ENCODE results near the gene CPNE2. TPM values are rescaled to one million over a fixed set of nuclear protein-coding genes. Genes with fewer than 3 reads are reported as not detected.
A peak's percentile ranks its signal among the peaks of the same experiment; 100 is the strongest.

Gene CPNE2
- total RNA-seq, 1 experiment from 2014 or later = 14.5 TPM

GRCh38 chr16:57092786-57093411, 516 bp downstream of the CPNE2 start:
- intact Hi-C loops (cut with micrococcal nuclease) = no loop called here
- no peak overlapping the region for H3K9ac ChIP-seq (ENCODE audit: low read length)
- peak overlapping the region; percentile 50; the same call in 1 of the 2 replicates for H2AFZ ChIP-seq (ENCODE audit: low read length)
- H3K9me3 ChIP-seq (ENCODE audit: low read length) = no peaks in the 10 kb centered on the region
- no peaks in the 10 kb centered on the region for H3K9me2 ChIP-seq (replicated peaks; ENCODE audit: low read length)
- DNase-seq (peak; percentile 11), ATAC-seq (peak; percentile 48)
- H3K27me3 ChIP-seq (ENCODE audit: low read length) = no peaks in the 10 kb centered on the region
- ChIA-PET CTCF (interaction anchor here (0.6 to 0.8 kb wide), 3 partner anchors 14 to 185 kb away, joined by 3 to 10 read pairs (median 7); no protein-coding TSS in a partner anchor), POLR2A (ENCODE audit: unreplicated experiment) (interaction anchor here (0.6 kb wide), 1 partner anchor 103 kb away, joined by 3 read pairs; no protein-coding TSS in a partner anchor)
- no peaks in the 10 kb centered on the region for H3K36me3 ChIP-seq (ENCODE audit: low read depth, low read length)
- H3F3A ChIP-seq (ENCODE audit: low read length, unreplicated experiment) = no peaks in the 10 kb centered on the region
- no TSS peak for BruUV-seq (replicated peaks)
- TF ChIP-seq EZH2 (IDR thresholded peaks at IDR 0.05; ENCODE audit: low read length, unreplicated experiment) = no peak
- TF ChIP-seq, protein P1, sequence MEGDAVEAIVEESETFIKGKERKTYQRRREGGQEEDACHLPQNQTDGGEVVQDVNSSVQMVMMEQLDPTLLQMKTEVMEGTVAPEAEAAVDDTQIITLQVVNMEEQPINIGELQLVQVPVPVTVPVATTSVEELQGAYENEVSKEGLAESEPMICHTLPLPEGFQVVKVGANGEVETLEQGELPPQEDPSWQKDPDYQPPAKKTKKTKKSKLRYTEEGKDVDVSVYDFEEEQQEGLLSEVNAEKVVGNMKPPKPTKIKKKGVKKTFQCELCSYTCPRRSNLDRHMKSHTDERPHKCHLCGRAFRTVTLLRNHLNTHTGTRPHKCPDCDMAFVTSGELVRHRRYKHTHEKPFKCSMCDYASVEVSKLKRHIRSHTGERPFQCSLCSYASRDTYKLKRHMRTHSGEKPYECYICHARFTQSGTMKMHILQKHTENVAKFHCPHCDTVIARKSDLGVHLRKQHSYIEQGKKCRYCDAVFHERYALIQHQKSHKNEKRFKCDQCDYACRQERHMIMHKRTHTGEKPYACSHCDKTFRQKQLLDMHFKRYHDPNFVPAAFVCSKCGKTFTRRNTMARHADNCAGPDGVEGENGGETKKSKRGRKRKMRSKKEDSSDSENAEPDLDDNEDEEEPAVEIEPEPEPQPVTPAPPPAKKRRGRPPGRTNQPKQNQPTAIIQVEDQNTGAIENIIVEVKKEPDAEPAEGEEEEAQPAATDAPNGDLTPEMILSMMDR (conservative IDR thresholded peaks at IDR 0.05; ENCODE audit: low read depth, low read length) = peak; percentile 52
- peak overlapping the region; percentile 67 for H3K4me3 ChIP-seq (ENCODE audit: low read length)
- peaks cover 6% of the 10 kb centered on the region for H3K4me1 ChIP-seq (ENCODE audit: insufficient read depth, low read length)
- no peaks in the 10 kb centered on the region for H3K79me2 ChIP-seq (ENCODE audit: low read length)
- H4K20me1 ChIP-seq (ENCODE audit: low read length) = no peaks in the 10 kb centered on the region
- no peak overlapping the region for H3K27ac ChIP-seq (ENCODE audit: low read length)
- H3K4me2 ChIP-seq (ENCODE audit: low read length) = peak overlapping the region; percentile 79

GRCh38 chr16:57093666-57094564, 1.5 kb downstream of the CPNE2 start:
- Histone ChIP-seq H3K9ac (ENCODE audit: low read length) (no peak overlapping the region), H4K20me1 (ENCODE audit: low read length) (no peaks in the 10 kb centered on the region), H2AFZ (ENCODE audit: low read length) (no peak overlapping the region), H3K4me3 (ENCODE audit: low read length) (peak overlapping the region; percentile 67), H3K36me3 (ENCODE audit: low read depth, low read length) (no peaks in the 10 kb centered on the region), H3K27ac (ENCODE audit: low read length) (no peak overlapping the region), H3K27me3 (ENCODE audit: low read length) (no peaks in the 10 kb centered on the region), H3K9me2 (replicated peaks; ENCODE audit: low read length) (no peaks in the 10 kb centered on the region), H3F3A (ENCODE audit: low read length, unreplicated experiment) (no peaks in the 10 kb centered on the region), H3K79me2 (ENCODE audit: low read length) (no peaks in the 10 kb centered on the region), H3K9me3 (ENCODE audit: low read length) (no peaks in the 10 kb centered on the region), H3K4me2 (ENCODE audit: low read length) (peak overlapping the region; percentile 79), H3K4me1 (ENCODE audit: insufficient read depth, low read length) (peaks cover 6% of the 10 kb centered on the region)
- no peak for ATAC-seq
- DNase-seq = peak; percentile 12
- intact Hi-C loops (cut with micrococcal nuclease) = no loop called here
- ChIA-PET POLR2A (ENCODE audit: unreplicated experiment) (interaction anchor here (0.6 kb wide), 1 partner anchor 104 kb away, joined by 3 read pairs; no protein-coding TSS in a partner anchor), CTCF (interaction anchor here (0.6 kb wide), 2 partner anchors 26 to 186 kb away, joined by 7 to 10 read pairs; no protein-coding TSS in a partner anchor)
- TF ChIP-seq EZH2phosphoT487 (IDR thresholded peaks at IDR 0.05; ENCODE audit: borderline replicate concordance, low read length) = no peak
- TSS peak; percentile 28 for BruUV-seq (replicated peaks)

DNA sequence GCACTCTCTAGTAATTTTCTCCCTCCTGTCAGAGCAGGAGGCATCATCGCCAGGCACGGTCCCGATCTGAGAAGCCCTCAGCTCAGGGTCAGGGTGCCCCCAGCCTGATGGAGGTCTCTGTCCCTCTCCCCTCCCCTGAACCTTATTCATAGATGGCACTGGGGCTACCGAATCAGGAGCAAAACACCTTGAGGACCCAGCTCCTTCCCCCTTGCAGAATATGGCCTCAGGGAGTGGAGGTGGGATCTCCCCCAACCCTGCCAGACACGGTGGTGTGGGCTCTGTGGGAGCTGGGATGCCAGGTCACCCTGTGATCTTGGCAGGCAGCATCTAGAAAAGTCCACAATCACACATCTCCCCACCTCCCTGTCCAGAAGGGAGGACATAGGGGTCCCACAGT, 2.5 kb downstream of the CPNE2 start:
- Histone ChIP-seq H3K4me2 (ENCODE audit: low read length) (no peak overlapping the region), H3K27ac (ENCODE audit: low read length) (no peak overlapping the region), H3K79me2 (ENCODE audit: low read length) (no peaks in the 10 kb centered on the region), H3K4me3 (ENCODE audit: low read length) (no peak overlapping the region), H2AFZ (ENCODE audit: low read length) (no peak overlapping the region), H3K4me1 (ENCODE audit: insufficient read depth, low read length) (peaks cover 8% of the 10 kb centered on the region), H3K9ac (ENCODE audit: low read length) (no peak overlapping the region), H3K9me3 (ENCODE audit: low read length) (no peaks in the 10 kb centered on the region), H3F3A (ENCODE audit: low read length, unreplicated experiment) (no peaks in the 10 kb centered on the region), H3K9me2 (replicated peaks; ENCODE audit: low read length) (no peaks in the 10 kb centered on the region), H4K20me1 (ENCODE audit: low read length) (no peaks in the 10 kb centered on the region), H3K36me3 (ENCODE audit: low read depth, low read length) (no peaks in the 10 kb centered on the region), H3K27me3 (ENCODE audit: low read length) (no peaks in the 10 kb centered on the region)
- DNase-seq (no peak), ATAC-seq (no peak)
- BruUV-seq (replicated peaks) = no TSS peak
- TF ChIP-seq, protein P1 (conservative IDR thresholded peaks at IDR 0.05; ENCODE audit: low read depth, low read length) = no peak
- TF ChIP-seq EZH2phosphoT487 (IDR thresholded peaks at IDR 0.05; ENCODE audit: borderline replicate concordance, low read length) (no peak), EZH2 (IDR thresholded peaks at IDR 0.05; ENCODE audit: low read length, unreplicated experiment) (no peak)
- ChIA-PET CTCF (no interaction called here), POLR2A (ENCODE audit: unreplicated experiment) (no interaction called here)
- intact Hi-C loops (cut with micrococcal nuclease) = no loop called here
